Mucosa of rectum (tissue), 2 donors: ENCODE data around the gene MAP3K3.

Experiments
- H3K27ac ChIP-seq, 2 donors: one replicate each; pipeline ENCODE4 v1.7.0; 2013; ENCODE audit warnings: inconsistent platforms in 2 of 2, low read depth in 2 of 2, low read length in 2 of 2
- H3K27me3 ChIP-seq, 2 donors: one replicate each; pipeline ENCODE4 v1.7.0; 2013; ENCODE audit warnings: low read length in 2 of 2; ENCODE audit not compliant: control insufficient read depth in 2 of 2, insufficient read depth in 2 of 2
- H3K36me3 ChIP-seq, 2 donors: one replicate each; pipeline ENCODE4 v1.7.0; 2013; ENCODE audit warnings: low read length in 2 of 2; ENCODE audit not compliant: control insufficient read depth in 2 of 2, insufficient read depth in 2 of 2
- H3K4me1 ChIP-seq, 2 donors: one replicate each; pipeline ENCODE4 v1.7.0; 2013; ENCODE audit warnings: low read length in 2 of 2, mild to moderate bottlenecking in 1 of 2; ENCODE audit not compliant: control insufficient read depth in 2 of 2, insufficient read depth in 2 of 2
- H3K4me3 ChIP-seq, 2 donors: one replicate each; pipeline ENCODE4 v1.7.0; 2013; ENCODE audit warnings: low read length in 2 of 2
- H3K9ac ChIP-seq, 2 donors: one replicate each; pipeline ENCODE4 v1.7.0; 2013; ENCODE audit warnings: low read length in 2 of 2, low read depth in 1 of 2, mild to moderate bottlenecking in 1 of 2
- H3K9me3 ChIP-seq, 2 donors: one replicate each; pipeline ENCODE4 v1.7.0; 2013; ENCODE audit warnings: low read length in 2 of 2; ENCODE audit not compliant: control insufficient read depth in 2 of 2
- donor health status: healthy.
- donor health status: Normal muscosa, but diverticular disease.

The MAP3K3 gene

GRCh38 chr17:63621684-63622573 is at the start of gene MAP3K3:
MAP3K3 (plus strand) TSS chr17:63622417; CDS start chr17:63622760, 343 bp downstream.
- Histone ChIP-seq H3K9me3 (no peaks in the 10 kb centered on the region), H3K9ac (peak within 1 kb of the TSS; percentile 68 to 80), H3K36me3 (no peaks in the 10 kb centered on the region), H3K27ac (peak within 1 kb of the TSS; percentile 69 to 74), H3K27me3 (no peaks in the 10 kb centered on the region), H3K4me1 (peaks cover 3 to 13% of the 10 kb centered on the region in 2 donors), H3K4me3 (peak within 1 kb of the TSS; percentile 78 to 82)

- Histone ChIP-seq H3K27ac (no peak overlapping the region), H3K9me3 (no peaks in the 10 kb centered on the region), H3K4me3 (no peak overlapping the region), H3K36me3 (peaks cover 3 to 9% of the 10 kb centered on the region in 2 donors), H3K27me3 (no peaks in the 10 kb centered on the region), H3K4me1 (no peaks in the 10 kb centered on the region), H3K9ac (no peak overlapping the region)
These were observed 48.6 kb upstream of the MAP3K3 start for GRCh38 chr17:63573634-63574033.

GRCh38 chr17:63578027-63578768 is 44.0 kb upstream of the MAP3K3 start:
- Histone ChIP-seq H3K4me3 (no peak overlapping the region), H3K9ac (no peak overlapping the region), H3K9me3 (no peaks in the 10 kb centered on the region), H3K4me1 (no peaks in the 10 kb centered on the region), H3K27ac (no peak overlapping the region), H3K36me3 (peaks cover 28 to 45% of the 10 kb centered on the region in 2 donors), H3K27me3 (no peaks in the 10 kb centered on the region)

- Histone ChIP-seq H3K4me3 (no peak overlapping the region), H3K27me3 (no peaks in the 10 kb centered on the region), H3K36me3 (peaks cover 33 to 50% of the 10 kb centered on the region in 2 donors), H3K27ac (no peak overlapping the region), H3K4me1 (no peaks in the 10 kb centered on the region), H3K9me3 (no peaks in the 10 kb centered on the region), H3K9ac (no peak overlapping the region)
These were observed 43.5 kb upstream of the MAP3K3 start for GRCh38 chr17:63578769-63579111.

GRCh38 chr17:63579633-63580032 is 42.6 kb upstream of the MAP3K3 start:
- Histone ChIP-seq H3K36me3 (peaks cover 36 to 54% of the 10 kb centered on the region in 2 donors), H3K4me3 (no peak overlapping the region), H3K27me3 (no peaks in the 10 kb centered on the region), H3K4me1 (no peaks in the 10 kb centered on the region), H3K9ac (no peak overlapping the region), H3K9me3 (no peaks in the 10 kb centered on the region), H3K27ac (no peak overlapping the region)

- Histone ChIP-seq H3K9me3 (no peaks in the 10 kb centered on the region), H3K27me3 (no peaks in the 10 kb centered on the region), H3K36me3 (peaks cover 59 to 75% of the 10 kb centered on the region in 2 donors), H3K27ac (no peak overlapping the region), H3K4me3 (no peak overlapping the region), H3K9ac (no peak overlapping the region), H3K4me1 (no peaks in the 10 kb centered on the region)
These were observed 34.4 kb upstream of the MAP3K3 start for GRCh38 chr17:63587770-63588169.

- Histone ChIP-seq H3K4me3 (no peak overlapping the region), H3K4me1 (no peaks in the 10 kb centered on the region), H3K27me3 (no peaks in the 10 kb centered on the region), H3K36me3 (peaks cover 49 to 68% of the 10 kb centered on the region in 2 donors), H3K9ac (no peak overlapping the region), H3K27ac (no peak overlapping the region), H3K9me3 (no peaks in the 10 kb centered on the region)
These were observed 33.4 kb upstream of the MAP3K3 start for GRCh38 chr17:63588797-63589196.

GRCh38 chr17:63589646-63590045 is 32.6 kb upstream of the MAP3K3 start:
- H3K9me3 ChIP-seq, result no peaks in the 10 kb centered on the region
- no peak overlapping the region for H3K27ac ChIP-seq
- no peaks in the 10 kb centered on the region for H3K27me3 ChIP-seq
- no peak overlapping the region for H3K4me3 ChIP-seq
- H3K4me1 ChIP-seq, result no peaks in the 10 kb centered on the region
- peaks cover 47 to 65% of the 10 kb centered on the region in 2 donors for H3K36me3 ChIP-seq
- no peak overlapping the region for H3K9ac ChIP-seq

- Histone ChIP-seq H3K4me3 (no peak overlapping the region), H3K27ac (no peak overlapping the region), H3K9me3 (no peaks in the 10 kb centered on the region), H3K36me3 (peaks cover 35 to 40% of the 10 kb centered on the region in 2 donors), H3K4me1 (no peaks in the 10 kb centered on the region), H3K9ac (no peak overlapping the region), H3K27me3 (no peaks in the 10 kb centered on the region)
These were observed 29.4 kb upstream of the MAP3K3 start for GRCh38 chr17:63592797-63593196.

GRCh38 chr17:63595132-63595531 is 27.1 kb upstream of the MAP3K3 start:
- Histone ChIP-seq H3K27ac (no peak overlapping the region), H3K4me3 (no peak overlapping the region), H3K9ac (no peak overlapping the region), H3K9me3 (no peaks in the 10 kb centered on the region), H3K36me3 (peaks cover 17 to 21% of the 10 kb centered on the region in 2 donors), H3K27me3 (no peaks in the 10 kb centered on the region), H3K4me1 (peaks cover 2 to 3% of the 10 kb centered on the region in 2 donors)
